GM12873 (cell line): ENCODE results near the gene RRBP1.
A peak's percentile ranks its signal among the peaks of the same experiment; 100 is the strongest.

Source experiments
- CTCF ChIP-seq: IDR thresholded peaks from 2 replicates; pipeline ENCODE4 v1.5.1; 2012; ENCODE audit warnings: low read depth, mild to moderate bottlenecking, moderate library complexity, low read length, control low read depth; ENCODE audit not compliant: insufficient read depth; ENCODE audit errors: missing control alignments

Gene RRBP1

GRCh38 chr20:17654649-17655285, 27.3 kb downstream of the RRBP1 start:
- peak; percentile 41 for TF ChIP-seq CTCF

- no peak for TF ChIP-seq CTCF
These were observed 28.0 kb downstream of the RRBP1 start for GRCh38 chr20:17653835-17654648.

DNA sequence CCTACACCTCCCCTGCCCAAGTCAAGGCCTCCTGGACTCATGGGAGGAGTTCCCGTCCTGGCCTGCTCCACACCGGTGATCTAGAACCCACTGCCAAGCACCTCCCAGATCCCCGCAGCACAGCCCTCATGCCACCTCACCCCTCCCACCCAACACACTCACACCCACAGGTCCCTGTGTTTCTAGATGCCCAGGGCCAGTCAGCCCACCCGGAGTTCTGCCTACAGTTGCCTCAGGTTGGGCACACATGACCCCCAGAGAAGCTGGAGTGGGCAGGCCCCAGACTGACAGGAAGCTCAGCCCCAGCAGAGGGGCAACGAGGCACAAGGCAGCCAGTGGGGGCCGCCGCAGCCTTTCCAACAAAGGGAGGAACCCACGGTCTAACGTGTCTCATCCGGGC, 29.6 kb downstream of the RRBP1 start:
- TF ChIP-seq CTCF = no peak

DNA sequence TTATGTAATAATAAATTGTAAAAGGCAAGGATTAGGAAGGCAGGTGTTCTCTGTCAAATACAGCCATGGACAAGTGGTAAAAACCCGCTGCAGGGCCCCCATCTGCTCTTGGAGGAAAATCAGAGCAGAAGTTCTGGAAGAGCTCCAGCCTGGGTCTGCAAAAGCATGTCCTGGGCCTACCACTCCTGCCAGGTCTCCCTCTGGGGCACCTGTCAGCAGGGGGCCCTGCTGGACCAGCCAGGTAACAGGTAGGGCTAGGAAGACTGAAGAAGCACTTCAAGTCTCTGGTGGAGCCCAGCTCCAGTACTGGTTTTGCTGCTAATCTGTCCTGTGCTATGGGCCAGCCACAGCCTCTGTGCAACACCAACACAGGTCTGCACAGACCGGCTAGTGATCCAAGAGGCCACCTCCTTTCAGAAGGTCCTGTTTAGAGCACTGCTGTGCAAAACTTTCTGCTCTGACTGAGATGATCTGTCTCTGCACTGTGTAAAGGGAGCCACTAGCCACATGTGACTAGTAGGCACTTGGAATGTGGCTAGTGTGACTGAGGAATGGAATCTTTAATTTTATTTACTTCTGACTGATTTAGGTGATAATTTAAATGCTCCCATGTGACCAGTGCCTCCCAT, 30.2 kb downstream of the RRBP1 start:
- TF ChIP-seq CTCF = peak; percentile 24

- TF ChIP-seq CTCF = no peak
These were observed 30.8 kb downstream of the RRBP1 start for GRCh38 chr20:17651129-17651759.

DNA sequence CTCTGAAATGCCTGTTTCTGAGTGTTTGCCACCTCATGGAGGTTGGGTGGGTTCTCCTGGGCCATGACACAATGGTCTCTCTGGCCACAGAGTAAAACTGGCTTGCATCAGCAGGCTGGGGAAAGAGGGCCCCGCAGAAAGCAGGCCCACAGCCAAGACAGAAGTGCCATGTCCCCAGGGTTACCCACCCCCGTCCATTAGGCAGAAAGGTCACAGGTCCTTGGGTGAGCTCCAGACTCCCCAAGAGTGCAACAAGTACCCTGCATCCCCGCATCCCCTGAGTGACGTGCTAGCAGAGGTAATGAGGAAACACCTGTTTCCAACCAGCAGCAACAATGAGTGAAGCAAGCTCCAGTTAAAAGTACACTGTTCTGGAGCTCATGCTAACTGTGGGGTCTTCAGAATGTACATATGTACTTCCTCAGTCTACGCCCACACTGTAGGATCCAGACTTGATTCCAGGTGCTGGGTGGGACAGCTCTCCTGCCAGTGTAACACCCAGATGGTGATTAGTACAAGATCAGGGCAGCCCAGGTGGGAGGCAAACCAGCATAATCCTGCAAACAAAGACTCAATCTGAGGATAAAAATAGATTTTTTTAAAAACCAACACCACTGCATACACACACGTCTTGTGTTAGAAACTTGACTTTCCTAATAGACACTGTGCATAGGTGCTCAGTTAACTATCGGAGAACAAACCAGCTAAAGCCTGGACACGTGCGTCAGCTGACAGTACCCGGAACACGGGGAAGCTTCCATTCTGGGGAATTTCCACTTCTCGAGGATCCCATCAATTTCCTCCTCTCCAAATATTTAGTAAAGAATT, 31.5 kb downstream of the RRBP1 start:
- TF ChIP-seq CTCF = no peak
